Measurements from ENCODE around the gene SRPRA. TPM values are rescaled to one million over a fixed set of nuclear protein-coding genes. Genes with fewer than 3 reads are reported as not detected.

The SRPRA gene
- total and polyA plus RNA-seq, 12 donors, result 32.5 to 88.4 (median 75.1) TPM

DNA sequence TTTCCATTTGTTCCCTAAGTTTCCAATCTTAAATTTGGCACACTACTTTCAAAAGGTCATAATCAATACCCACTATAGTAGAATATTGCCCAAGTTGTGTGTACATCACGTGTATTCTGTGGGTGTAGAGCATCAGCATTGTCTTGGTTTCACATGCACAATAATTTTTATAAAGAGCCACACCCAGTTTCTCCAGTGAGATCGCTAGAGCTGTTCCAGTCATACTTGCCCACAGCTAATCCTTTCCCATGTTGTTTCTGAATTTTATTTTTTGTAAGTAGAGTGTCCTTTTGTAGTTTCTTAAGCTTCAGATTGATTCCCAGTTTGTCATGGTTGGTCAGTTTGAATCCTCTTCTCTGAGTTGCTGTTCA is 43.4 kb downstream of the SRPRA start:
- Histone ChIP-seq H3K4me1 (peaks cover 0 to 17% (median 8%) of the 10 kb centered on the region in 9 donors), H3K27ac (peak overlapping the region in 3 of 10 donors; percentile 8 to 71 (median 15)), H3K36me3 (peaks cover 0 to 12% (median 0%) of the 10 kb centered on the region in 9 donors), H3K9me3 (no peaks in the 10 kb centered on the region), H3K27me3 (no peaks in the 10 kb centered on the region), H3K4me3 (no peak overlapping the region)
- intact Hi-C loops (cut with DNase I), result no loop called here
- WGBS, 2 donors, result 87 to 96% methylated on average over 2 of the region's 2 CpGs
- ATAC-seq (no peak), DNase-seq (no peak)
- TF ChIP-seq, protein P1, sequence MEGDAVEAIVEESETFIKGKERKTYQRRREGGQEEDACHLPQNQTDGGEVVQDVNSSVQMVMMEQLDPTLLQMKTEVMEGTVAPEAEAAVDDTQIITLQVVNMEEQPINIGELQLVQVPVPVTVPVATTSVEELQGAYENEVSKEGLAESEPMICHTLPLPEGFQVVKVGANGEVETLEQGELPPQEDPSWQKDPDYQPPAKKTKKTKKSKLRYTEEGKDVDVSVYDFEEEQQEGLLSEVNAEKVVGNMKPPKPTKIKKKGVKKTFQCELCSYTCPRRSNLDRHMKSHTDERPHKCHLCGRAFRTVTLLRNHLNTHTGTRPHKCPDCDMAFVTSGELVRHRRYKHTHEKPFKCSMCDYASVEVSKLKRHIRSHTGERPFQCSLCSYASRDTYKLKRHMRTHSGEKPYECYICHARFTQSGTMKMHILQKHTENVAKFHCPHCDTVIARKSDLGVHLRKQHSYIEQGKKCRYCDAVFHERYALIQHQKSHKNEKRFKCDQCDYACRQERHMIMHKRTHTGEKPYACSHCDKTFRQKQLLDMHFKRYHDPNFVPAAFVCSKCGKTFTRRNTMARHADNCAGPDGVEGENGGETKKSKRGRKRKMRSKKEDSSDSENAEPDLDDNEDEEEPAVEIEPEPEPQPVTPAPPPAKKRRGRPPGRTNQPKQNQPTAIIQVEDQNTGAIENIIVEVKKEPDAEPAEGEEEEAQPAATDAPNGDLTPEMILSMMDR (IDR thresholded peaks at IDR 0.05), result no peak

DNA sequence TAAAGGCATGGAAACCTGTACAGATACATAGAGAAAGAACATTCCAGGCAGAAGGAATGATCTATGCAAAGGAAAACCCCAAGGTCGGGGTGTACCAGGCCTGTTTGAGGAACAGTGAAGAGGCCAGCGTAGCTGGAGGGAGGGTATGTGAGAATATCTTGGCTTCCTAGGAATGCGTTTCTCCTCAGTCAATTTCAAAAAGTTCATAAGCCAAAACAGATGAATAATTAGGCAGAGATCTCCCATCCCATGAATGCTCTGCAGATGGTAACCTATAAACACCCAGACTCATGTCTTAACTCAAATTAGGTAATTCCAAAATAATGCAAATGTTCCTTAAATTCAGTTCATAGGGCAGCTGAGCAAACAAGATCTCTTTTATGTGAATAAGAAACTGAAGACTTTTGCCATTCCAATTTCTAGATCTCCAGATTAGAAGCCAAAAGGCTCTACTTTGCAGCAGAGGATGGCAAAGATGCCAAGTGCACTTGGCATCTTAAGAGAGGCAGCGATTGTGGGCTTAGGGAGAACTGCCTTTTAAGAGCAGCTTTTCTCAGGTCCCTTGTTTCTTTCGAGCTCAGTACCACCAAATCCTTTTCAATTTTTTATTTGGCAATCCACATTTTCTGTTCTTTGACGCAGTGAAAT is 43.9 kb downstream of the SRPRA start:
- H3K27me3 ChIP-seq, result no peaks in the 10 kb centered on the region
- H3K4me3 ChIP-seq, result no peak overlapping the region
- H3K9me3 ChIP-seq, result no peaks in the 10 kb centered on the region
- 95% methylated on average over 6 of the region's 6 CpGs for WGBS, 2 donors
- peak overlapping the region in 2 of 10 donors; percentile 15 to 71 for H3K27ac ChIP-seq
- intact Hi-C loops (cut with DNase I), result no loop called here
- ATAC-seq (no peak), DNase-seq (no peak)
- peaks cover 0 to 9% (median 0%) of the 10 kb centered on the region in 9 donors for H3K36me3 ChIP-seq
- H3K4me1 ChIP-seq, result peaks cover 0 to 12% (median 3%) of the 10 kb centered on the region in 9 donors
- TF ChIP-seq, protein P1 (IDR thresholded peaks at IDR 0.05), result no peak

DNA sequence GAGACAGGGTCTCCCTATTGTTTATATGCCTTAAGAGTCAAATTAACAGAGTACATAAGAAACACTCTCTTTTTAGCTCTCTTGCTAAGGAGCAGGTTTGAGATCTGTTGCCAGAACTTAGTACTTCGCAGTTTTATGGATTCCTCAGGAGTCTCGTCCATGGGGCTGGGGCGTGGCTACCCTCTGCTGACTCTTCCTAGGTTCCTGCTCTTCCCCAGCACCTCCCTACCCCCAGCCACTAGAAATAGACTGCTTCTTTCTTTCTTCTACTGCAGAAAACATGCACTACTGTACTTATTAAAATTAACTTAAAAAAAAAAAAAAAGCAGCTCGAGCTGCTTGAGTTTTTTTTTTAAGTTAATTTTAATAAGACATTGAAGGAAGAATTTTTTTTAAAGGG is 49.1 kb downstream of the SRPRA start:
- peaks cover 0 to 22% (median 10%) of the 10 kb centered on the region in 9 donors for H3K4me1 ChIP-seq
- no peaks in the 10 kb centered on the region for H3K36me3 ChIP-seq
- no peak overlapping the region for H3K27ac ChIP-seq
- no peaks in the 10 kb centered on the region for H3K27me3 ChIP-seq
- ATAC-seq (no peak), DNase-seq (no peak)
- H3K4me3 ChIP-seq, result no peak overlapping the region
- WGBS, 2 donors, result 87 to 94% methylated on average over 4 of the region's 4 CpGs
- intact Hi-C loops (cut with DNase I), result loop anchor here in 2 of 10 donors (5.0 to 10.0 kb wide), 2 partner anchors 45 to 63 kb away; partner anchors contain the start of genes FOXRED1 (in 1 of the 2), SRPRA (in 1 of the 2) and TIRAP (in 1 of the 2)
- no peaks in the 10 kb centered on the region for H3K9me3 ChIP-seq
- TF ChIP-seq, protein P1 (IDR thresholded peaks at IDR 0.05), result no peak

DNA sequence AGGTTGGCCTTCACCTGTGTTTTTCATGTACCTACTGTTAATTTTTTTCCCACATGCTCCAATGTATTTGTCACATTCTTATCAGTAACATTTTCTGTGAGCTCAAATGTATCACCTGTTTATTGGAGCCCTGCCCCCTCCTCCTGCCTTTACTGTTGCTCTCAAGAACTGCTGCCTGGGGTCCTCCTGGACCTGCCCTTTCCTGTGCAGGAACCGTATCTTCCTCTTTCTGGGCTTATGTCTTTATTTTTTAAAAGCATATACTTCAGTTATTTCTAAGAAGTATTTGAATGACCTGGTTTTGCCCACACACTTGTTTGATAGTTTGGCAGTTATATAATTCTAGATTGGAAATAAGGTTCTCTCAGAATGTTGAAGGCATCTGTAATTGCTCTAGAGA is 51.2 kb downstream of the SRPRA start:
- WGBS, 2 donors, result 60 to 69% methylated on average over 1 of the region's 1 CpG
- Histone ChIP-seq H3K4me1 (peaks cover 0 to 43% (median 25%) of the 10 kb centered on the region in 9 donors), H3K27me3 (no peaks in the 10 kb centered on the region), H3K27ac (no peak overlapping the region), H3K36me3 (no peaks in the 10 kb centered on the region), H3K9me3 (no peaks in the 10 kb centered on the region), H3K4me3 (no peak overlapping the region)
- intact Hi-C loops (cut with DNase I), result loop anchor here in 2 of 10 donors (5.0 to 10.0 kb wide), 2 partner anchors 47 to 65 kb away; partner anchors contain the start of genes FOXRED1 (in 1 of the 2), SRPRA (in 1 of the 2) and TIRAP (in 1 of the 2)
- DNase-seq (no peak), ATAC-seq (no peak)
- TF ChIP-seq, protein P1 (IDR thresholded peaks at IDR 0.05), result no peak
